RPMI7951 (cell line): Measurements from ENCODE around the gene CDH13. TPM values are rescaled to one million over a fixed set of nuclear protein-coding genes. Genes with fewer than 3 reads are reported as not detected.
A peak's percentile ranks its signal among the peaks of the same experiment; 100 is the strongest.

Source experiments
- DNase-seq: peaks from one replicate; pipeline ENCODE4 v3.0.0-alpha.2; 2012; ENCODE audit warnings: low read depth
- total RNA-seq: library from RNA; depleted of rRNA; stranded (reverse); fragments of >200 nt; shearing (Covaris generic); gene quantifications from 2 replicates; pipeline ENCODE4 v1.2.3, GENCODE V29; 2014

CDH13 gene
- total RNA-seq, 1 experiment from 2014 or later: 65.6 TPM

DNA sequence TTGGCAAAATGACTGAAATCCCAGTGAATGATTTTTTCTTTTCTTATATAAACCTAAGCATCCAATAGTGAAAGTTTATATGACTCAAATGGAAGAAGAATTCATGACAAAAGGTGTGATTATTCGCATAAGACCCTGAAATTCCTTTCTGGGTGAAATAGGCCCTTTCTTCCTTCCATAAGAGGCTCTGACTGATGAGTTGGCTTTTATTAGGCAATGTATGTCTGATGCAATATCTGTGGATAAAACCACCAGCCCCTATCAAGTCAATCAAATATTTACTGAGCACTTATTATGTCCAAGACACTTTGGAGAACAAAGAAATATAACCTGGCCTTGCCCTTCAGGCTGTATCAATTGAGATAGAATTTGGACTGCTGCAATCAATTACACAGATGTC is 316.6 kb downstream of the CDH13 start:
- DNase-seq: peak; percentile 36

DNA sequence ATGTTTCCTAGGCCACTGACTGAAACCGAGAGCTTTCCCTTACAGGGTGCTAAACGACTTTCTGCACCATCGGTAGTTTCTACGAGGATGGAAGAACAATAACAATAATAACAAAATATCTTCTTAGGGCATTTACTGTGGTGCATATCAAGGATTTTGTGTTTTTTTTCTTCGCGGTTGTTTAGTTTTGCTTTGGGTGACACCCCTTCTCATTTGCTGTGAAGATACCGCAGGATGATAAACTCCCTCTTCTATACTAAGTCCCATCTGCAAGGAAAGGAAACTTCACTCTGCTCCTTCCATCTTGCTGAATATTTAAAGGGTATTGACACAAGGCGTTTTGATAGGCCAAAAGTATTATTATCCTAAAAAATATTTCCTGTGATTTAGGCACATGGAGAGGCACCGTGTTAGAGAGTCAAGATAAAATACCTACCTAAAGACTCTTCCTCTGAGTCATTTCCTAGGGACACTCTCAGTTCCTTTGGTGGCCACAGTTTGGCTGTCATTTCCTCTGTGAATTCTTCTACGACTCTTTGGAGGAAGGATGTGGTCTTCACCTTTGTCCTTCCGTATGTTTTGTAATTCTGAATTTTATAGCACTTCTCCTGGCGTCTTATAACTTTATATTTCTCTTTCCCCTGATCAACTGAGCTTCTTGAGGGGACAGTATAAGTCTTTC is 318.8 kb downstream of the CDH13 start:
- DNase-seq: peak; percentile 79

DNA sequence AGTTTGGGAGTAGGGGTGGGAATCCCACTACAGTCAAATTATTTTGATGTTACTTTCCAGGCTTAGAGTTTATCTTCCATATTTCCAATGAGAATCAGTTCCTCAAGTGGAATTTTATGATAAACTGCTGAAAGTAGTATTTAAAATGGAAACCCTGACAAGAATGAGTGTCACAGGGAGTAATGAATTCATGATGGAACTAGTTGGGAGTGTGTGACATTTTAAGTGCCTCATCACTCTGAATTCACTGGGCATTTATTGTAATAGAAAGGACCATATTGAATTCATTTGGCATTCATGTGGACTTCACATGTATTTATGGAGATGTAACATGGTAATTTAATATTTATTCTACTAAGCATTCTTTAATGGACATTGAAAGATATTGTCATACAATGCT is 320.9 kb downstream of the CDH13 start:
- DNase-seq: no peak

DNA sequence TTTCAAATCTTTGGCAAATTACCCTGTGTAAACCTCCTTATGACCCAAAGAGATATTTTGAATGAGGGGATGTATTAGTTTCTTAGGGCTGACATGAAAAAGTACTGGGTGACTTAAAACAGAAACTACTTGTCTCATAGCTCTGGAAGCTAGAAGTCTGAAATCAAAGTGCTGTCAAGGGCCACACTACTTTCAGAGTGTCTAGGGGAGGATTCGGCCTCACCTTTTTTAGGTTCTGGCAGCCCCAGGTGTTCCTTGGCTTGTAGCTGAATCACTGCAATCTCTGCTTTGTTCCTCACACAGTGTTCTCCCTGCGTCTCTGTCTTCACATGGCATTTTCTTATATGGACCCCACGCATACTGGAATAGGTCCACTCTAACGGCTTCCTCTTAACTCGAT is 322.2 kb downstream of the CDH13 start:
- peak; percentile 51 for DNase-seq

DNA sequence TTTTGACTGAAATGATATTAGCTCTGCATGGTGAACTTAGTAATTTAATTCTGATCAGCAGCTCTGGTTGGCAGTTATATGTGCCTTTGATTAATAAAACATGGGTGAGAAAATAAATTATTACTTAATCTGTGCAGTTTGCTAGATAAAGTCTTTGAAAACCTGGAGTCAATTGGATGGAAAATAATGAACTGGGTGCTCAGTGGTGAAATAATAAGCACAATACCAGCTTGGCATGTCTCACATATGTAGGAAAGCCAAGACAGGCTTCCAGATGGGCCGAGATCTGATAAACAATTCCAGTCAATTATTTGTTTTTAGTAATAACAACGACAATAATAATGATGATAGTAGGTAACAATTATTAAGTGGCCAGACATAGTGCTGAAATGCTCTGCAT is 326.7 kb downstream of the CDH13 start:
- DNase-seq: no peak

DNA sequence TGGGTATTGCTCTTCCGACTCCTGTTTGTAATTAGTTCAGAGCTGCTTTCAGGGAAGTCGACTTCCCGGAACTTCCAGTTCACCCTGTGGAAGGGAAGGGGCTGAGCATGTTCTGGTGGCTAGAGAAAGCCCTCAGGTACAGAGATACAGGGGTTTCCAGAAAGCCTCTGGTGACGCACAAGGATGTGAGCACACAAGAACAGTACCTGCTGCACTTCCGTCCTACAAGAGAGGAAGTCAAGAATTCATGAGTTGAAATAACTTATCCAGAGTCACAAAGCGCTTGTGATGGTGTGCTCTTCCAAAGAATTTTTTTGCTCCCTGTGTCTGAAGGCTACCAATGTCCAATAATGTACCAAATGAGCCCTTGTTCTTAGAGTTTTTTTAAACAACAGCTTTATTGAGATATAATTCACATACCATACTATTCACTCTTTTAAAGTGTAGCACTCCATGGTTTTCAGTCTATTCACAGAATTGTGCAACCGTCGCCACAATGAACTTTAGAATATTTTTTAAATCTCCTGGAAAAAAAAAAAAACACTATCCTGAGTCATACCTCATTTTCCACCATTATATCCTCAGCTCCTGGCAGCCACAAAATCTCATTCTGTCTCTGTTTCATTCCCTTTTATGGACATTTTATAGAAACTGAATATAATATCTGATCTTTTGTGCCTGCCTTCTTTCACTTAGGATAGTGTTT is 327.6 kb downstream of the CDH13 start:
- DNase-seq: peak; percentile 72

DNA sequence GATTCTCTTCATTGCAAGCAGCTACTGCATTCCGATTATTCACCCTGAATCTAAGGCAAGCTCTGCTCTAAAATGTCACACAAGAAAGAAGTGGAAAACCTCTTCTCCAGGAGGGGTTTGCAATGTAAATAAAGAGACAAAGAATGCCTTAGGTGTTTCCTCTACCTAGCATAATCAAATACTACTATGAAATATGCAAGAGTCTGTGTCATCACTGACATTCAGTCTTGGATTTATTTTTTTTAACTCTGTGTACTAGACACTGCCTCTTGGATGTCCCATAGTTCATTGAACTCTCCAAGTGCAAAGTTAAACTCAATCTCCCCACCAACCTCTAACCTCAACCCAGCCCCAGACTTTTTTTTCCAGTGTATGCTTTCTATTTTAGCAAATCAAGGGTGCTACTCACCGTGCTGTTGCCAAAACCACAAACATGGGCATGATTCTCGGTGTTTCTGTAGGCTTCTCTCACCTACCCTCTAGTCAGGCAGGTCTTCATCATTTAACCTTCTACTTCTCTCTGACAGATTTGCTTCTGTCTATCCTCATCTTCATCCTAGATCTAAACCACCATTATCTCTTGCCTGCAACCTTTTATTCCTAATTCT is 329.1 kb downstream of the CDH13 start:
- no peak for DNase-seq

GRCh38 chr16:82957212-82957611 is 330.4 kb downstream of the CDH13 start:
- no peak for DNase-seq

GRCh38 chr16:82960918-82961317 is 334.1 kb downstream of the CDH13 start:
- no peak for DNase-seq

- DNase-seq: no peak
Measured at GRCh38 chr16:82963653-82964052, 336.9 kb downstream of the CDH13 start.

GRCh38 chr16:82965808-82966207 is 339.0 kb downstream of the CDH13 start:
- no peak for DNase-seq

- no peak for DNase-seq
Measured at GRCh38 chr16:82967424-82967823, 340.7 kb downstream of the CDH13 start.

DNA sequence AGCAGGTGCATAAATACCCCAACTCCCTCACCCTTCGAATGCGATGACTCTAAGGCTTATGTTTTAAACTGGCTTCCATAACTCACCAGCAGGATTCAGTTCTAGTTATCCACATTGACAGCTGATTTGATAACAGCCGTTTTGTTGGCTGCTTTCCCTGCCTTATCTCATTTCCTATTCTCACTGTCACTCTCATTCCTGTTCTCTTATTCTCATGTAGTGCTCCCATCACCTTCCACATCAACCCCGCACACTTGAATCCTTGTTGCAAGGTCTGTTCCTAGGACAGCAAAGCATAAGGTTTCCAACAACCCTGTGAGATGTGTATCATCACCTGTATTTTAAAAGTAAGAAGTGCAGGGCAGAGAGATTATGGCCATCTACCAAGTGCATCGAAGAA is 344.4 kb downstream of the CDH13 start:
- DNase-seq: no peak

GRCh38 chr16:82972331-82972919 is 345.7 kb downstream of the CDH13 start:
- no peak for DNase-seq

- no peak for DNase-seq
Measured at GRCh38 chr16:82979406-82980111, 352.8 kb downstream of the CDH13 start.

DNA sequence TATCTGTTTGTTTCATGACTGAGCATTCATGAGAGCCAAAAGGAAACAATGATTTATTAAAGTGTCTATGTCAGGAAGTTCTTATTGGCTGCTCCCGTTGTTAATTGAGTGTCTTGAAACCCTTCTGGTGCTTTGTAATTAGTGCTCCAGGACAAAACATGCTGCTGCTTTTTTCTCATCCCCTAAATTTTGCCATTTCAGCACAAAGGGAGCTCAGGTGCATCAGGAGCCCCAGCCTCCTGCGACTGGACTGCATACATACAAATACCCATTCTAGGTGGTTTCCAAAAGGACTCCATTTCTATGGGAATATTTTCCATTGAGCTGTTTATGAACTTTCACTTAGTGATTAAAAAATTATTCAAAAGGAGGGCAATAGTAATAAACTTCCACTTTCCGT is 354.0 kb downstream of the CDH13 start:
- DNase-seq: no peak

GRCh38 chr16:82987767-82988166 is 361.0 kb downstream of the CDH13 start:
- peak; percentile 71 for DNase-seq

DNA sequence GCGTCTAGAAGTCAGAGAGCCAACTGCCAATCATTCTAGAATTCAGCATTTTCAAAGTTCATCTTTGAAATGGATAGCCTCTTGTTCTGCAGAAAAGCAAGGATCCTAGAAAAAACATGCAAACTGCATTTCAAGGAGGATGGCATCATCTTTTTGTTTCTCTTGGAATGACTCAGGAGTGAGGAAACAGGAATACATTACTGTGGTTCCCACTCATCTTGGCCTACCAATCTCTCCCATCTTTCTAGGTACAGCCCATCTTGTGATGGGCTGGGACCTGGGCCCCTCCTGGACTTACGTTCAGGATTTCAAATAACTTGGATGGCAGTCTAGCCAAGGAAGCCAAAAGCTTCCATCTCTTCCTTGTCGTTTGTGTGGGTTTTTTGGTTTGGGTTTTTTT is 363.4 kb downstream of the CDH13 start:
- DNase-seq: peak; percentile 68

DNA sequence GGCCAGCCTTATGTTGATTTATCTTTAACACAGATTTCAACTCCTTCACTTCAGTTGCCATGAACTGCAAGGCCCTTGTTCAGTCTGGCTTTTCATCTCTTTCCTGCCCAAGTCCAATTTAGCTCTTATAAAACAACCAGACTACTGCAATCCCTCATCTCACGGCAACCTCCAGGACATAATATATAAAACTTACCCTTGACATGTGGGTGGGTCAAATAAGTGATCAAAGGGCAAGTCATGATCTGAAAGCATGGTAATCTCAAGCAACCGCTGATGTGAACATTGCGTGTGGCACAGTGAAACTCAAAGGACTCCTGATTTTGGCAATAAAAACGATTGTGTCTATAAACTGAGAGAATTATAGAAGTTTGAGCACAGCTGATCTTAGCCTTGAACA is 364.6 kb downstream of the CDH13 start:
- no peak for DNase-seq

DNA sequence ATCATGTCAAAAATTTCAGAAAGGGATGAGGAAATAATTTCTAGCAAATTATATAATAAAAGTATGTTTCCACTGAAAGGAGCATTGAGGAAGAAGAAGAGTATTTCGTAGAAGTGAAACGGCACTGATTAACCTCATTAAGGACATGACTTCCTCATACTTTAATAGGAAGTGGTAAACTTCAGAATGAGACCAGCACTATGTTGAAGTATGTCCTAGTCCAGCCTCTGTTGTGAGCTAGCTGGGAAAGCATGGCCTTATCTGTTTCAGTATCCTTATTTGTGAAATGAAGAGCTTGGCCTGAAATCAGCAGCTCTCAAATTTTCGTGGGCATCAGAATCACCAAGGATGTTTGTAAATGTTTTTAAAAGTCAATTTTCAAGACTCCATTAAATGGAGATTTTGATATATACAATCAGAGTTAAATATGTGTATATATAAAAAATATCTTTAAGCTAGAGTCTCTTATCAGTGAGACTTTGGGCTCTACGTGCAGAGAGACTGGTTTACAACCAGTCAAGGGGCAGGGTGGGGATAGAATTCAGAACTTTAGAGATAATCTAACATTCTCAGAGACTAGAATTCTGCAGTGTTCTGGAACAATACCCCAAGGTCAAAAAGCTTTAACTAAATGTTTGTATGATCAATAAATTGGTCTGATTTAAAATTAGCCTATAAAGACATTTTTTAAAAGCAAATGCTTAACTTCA is 365.4 kb downstream of the CDH13 start:
- DNase-seq: no peak

DNA sequence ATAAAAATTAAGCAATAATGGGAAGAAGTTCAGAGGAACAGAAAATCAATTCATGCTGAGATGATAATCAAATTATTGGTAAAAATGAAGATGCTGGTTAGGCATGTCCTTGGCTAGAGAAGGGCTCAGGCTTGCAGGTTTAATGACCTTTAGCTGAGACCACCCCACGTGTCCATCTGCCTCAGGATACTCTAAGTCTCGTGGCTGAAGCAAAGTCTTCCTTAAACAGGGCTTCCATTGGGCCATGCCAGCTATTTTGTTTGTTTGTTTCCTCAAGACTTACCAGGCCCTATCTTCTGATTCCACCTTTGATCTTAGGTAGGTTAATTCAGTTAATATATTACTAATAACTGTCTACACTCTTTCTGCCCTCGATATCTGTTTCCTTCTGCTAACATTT is 366.0 kb downstream of the CDH13 start:
- no peak for DNase-seq

DNA sequence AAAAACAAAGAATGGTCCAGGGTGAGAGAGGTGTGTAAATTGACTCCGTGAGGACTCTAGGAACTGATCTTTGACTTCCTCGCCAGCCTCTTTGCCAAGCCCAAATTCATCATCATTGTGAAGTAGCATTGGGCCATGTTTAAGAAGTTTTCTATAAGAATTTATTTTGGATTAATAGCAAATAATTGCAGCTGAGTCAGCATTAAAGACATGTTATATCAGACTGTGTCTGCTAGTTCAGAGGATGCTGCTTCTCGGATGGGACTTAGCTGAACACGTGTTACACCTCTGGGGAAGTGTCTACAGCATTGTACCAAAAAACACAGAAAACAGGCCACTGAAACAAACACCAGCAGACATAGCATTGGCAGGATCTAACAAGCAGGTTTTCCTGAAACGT is 366.6 kb downstream of the CDH13 start:
- DNase-seq: no peak
